GM21367 (cell line): ENCODE results near the gene BAZ1B.
A peak's percentile ranks its signal among the peaks of the same experiment; 100 is the strongest.
"Not testable (repeated sequence)": the region's sequence is repeated elsewhere in the genome, so short reads cannot be mapped to it uniquely, and the experiment has no call there.

Experiments
- ATAC-seq: cut with Tn5 transposase; IDR thresholded peaks from one replicate; pipeline ENCODE4 v1.9.1; 2021; ENCODE audit not compliant: unreplicated experiment

The BAZ1B gene, protein sequence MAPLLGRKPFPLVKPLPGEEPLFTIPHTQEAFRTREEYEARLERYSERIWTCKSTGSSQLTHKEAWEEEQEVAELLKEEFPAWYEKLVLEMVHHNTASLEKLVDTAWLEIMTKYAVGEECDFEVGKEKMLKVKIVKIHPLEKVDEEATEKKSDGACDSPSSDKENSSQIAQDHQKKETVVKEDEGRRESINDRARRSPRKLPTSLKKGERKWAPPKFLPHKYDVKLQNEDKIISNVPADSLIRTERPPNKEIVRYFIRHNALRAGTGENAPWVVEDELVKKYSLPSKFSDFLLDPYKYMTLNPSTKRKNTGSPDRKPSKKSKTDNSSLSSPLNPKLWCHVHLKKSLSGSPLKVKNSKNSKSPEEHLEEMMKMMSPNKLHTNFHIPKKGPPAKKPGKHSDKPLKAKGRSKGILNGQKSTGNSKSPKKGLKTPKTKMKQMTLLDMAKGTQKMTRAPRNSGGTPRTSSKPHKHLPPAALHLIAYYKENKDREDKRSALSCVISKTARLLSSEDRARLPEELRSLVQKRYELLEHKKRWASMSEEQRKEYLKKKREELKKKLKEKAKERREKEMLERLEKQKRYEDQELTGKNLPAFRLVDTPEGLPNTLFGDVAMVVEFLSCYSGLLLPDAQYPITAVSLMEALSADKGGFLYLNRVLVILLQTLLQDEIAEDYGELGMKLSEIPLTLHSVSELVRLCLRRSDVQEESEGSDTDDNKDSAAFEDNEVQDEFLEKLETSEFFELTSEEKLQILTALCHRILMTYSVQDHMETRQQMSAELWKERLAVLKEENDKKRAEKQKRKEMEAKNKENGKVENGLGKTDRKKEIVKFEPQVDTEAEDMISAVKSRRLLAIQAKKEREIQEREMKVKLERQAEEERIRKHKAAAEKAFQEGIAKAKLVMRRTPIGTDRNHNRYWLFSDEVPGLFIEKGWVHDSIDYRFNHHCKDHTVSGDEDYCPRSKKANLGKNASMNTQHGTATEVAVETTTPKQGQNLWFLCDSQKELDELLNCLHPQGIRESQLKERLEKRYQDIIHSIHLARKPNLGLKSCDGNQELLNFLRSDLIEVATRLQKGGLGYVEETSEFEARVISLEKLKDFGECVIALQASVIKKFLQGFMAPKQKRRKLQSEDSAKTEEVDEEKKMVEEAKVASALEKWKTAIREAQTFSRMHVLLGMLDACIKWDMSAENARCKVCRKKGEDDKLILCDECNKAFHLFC (N-terminal part only)

DNA sequence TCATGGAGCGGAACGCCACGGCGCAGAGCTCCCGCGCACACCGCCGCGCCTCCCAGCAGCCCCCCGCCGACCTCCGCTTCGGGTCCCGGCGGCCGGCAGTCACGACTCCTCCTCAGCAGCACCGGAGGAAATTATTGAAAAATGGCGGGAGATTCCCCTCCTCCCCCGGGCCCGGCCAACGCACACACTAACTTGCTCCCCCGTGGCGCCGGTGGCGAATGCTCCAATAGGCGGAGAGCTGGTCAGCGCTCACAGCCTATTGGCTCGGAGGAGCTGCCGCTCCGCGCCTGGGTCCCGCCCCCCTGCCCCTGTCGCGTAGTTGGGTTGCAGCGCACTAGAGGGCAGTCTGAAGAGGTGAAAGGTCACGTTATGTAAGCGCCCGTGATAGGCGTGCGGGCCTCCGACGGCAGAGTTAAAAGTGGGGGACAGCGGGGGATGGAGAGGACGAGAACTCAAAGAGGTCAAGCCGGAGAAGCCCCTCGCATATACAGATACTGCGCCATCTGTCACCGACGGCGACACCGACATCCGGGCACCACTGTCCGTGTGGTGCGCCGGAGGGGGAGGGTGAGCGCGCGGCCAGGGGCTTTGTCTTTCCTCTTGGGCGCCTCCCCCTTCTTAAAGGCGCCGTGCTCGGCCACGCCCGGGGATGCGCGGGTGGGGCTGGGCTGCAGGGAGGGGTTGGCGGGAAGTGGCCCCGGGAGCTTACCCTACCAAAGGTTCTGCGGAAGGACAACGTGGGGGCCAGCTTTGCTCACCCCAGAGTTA, at the start of gene BAZ1B:
Gene BAZ1B, minus strand, starts transcription at position 189 of the 768 bp plus-strand sequence. CDS start 360 bp downstream, outside the sequence.
- ATAC-seq: peak; percentile 70

DNA sequence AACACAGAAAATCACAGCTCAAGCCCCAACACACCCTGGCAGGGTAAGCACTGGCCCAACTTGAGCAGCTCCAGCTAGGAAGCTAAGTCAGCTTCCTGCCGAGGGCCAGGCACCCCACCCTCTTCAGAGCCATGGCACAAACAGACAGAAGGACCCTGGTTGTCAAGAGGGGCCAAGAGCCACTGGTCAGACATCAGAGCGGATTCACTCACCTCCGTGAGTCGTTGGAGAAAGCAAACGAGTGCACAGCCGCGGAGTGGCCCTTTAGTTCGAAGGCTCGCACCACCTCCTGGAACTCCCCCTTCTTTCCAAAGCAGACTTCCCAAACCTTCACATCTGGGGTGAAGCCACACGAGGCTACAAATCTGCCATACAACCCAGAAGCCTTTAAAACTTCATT, 48.9 kb upstream of the BAZ1B start:
- no peak for ATAC-seq

DNA sequence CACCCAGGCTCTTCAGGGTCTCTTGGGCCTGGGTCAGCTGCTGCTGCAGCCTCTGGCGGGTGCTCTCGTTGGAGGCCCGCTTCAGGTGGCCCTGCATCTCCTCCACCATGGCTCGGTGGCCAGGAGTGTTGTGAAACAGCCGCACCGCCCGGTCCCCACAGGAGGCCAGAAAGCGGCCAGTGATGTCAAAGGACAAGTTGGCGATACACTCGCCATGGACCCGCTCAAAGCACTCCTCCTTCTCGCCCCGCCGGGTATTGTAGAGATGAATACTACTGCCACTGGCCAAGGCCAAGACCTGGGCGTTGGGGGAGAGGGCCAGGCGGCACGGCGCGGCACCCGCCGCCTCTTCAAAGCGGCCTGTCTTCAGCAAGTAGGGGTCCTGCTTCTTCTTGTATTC, 48.4 kb upstream of the BAZ1B start:
- no peak for ATAC-seq

- no peak for ATAC-seq
Observed at GRCh38 chr7:73569042-73569608, 47.0 kb upstream of the BAZ1B start.

DNA sequence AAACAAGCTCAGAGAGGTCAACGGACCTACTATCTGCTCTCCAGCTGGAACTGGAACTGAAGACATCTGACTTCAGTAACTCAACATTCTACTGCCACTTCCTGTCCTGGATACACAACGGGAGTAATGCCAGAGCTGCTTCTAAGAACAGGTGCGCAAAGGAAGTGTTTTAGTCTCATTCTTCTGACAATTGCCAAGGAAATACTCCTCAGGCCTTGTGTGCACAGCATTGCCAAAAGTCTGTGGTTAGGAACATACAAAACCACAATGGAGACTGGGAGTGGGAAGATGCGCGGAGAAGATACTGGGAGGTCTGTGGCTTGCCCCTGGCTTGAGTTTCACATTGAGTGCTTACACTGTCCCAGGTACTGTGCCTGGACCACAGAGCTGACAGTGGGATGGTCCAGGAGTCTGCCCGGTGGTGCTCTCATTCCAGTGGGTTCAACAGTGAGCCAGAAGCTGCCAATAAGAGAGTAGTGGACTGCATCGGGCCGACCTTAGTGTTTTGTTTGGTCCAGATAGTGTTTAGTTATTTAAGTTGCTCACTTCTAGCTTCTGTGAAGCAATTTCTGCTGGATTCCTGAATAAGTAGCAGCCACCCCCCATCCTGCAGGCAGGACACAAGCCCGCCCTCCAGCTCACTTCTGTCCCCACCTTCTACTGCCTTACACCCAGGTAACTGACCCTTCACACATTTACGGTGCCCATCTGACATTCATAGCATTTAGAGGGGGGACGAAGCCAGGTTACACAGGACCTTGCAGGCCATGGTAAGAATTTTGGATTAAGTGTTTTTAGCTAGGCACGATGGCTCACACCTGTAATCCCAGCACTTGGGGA, 46.0 kb upstream of the BAZ1B start:
- ATAC-seq: no peak

DNA sequence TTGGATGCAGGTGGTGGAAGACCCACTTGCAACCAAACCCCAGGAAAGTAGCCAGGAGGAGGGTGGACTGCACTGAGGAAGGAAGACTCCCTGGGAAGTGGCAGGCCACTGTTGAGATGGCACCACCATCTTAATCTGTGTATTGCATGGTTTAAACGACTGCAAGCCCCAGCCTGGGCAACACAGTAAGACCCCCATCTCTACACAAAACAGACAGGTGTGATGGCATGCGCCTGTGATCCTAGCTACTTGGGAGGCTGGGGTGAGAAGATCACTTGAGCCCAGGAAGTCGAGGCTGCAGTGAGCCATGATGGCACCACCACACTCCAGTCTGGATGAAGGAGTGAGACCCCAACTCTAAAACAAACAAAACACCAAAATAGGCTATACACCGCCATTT, 45.0 kb upstream of the BAZ1B start:
- no peak for ATAC-seq

DNA sequence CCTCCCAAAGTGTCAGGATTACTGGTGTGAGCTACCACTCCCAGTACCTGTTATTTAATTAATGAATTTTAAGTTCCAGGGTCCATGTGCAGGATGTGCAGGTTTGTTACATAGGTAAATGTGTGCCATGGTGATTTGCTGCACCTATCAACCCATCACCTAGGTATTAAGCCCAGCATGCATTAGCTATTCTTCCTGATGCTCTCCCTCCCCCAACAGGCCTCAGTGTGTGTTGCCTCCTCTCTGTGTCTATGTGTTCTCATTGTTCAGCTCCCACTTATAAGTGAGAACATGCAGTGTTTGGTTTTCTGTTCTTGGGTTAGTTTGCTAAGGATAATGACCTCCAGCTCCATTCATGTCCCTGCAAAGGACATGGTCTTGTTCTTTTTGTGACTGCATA, 44.3 kb upstream of the BAZ1B start:
- not testable (repeated sequence) for ATAC-seq

DNA sequence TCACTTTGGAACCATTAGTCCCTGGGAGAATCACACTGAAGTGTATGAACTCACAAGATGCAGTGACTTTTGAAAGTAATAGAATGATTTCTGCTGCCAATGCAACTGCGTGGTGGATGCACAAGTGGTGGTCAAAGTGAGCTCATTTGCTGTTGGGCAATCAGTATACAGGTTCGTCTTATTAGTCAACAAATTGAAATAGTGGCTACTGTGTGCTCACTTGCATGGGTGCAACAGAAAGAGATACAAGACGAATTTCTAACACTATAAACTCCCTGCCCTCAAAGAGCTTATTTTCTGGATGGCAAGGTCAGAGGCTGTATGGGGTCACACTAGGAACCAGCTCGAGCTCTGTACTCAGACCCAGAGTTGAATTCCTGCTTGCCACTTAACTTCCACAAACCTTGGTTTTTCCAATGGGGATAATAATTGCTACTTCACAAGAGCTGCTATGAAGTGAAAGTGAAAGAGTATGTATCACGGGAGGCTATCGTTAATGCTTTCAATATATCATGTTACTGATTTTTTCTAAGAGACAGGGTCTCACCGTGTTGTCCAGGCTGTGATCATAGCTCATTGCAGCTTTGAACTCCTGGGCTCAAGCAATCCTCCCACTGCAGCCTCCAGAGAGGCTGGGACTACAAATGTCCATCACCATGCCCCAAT, 43.7 kb upstream of the BAZ1B start:
- no peak for ATAC-seq

- no peak for ATAC-seq
Observed at GRCh38 chr7:73560109-73560835, 38.2 kb upstream of the BAZ1B start.

GRCh38 chr7:73557397-73558257, 35.5 kb upstream of the BAZ1B start, which contains the start of gene BCL7B:
Gene BCL7B (minus strand): TSS chr7:73557690. CDS start chr7:73557578, 112 bp downstream.
- peak; percentile 26 for ATAC-seq

GRCh38 chr7:73557108-73557396, 35.0 kb upstream of the BAZ1B start:
- ATAC-seq: peak; percentile 78

GRCh38 chr7:73556208-73557107, 34.4 kb upstream of the BAZ1B start:
- no peak for ATAC-seq

GRCh38 chr7:73555411-73555982, 33.4 kb upstream of the BAZ1B start:
- no peak for ATAC-seq

- not testable (repeated sequence) for ATAC-seq
Observed at GRCh38 chr7:73550093-73550492, 28.0 kb upstream of the BAZ1B start.

- no peak for ATAC-seq
Observed at GRCh38 chr7:73549176-73549575, 27.1 kb upstream of the BAZ1B start.

DNA sequence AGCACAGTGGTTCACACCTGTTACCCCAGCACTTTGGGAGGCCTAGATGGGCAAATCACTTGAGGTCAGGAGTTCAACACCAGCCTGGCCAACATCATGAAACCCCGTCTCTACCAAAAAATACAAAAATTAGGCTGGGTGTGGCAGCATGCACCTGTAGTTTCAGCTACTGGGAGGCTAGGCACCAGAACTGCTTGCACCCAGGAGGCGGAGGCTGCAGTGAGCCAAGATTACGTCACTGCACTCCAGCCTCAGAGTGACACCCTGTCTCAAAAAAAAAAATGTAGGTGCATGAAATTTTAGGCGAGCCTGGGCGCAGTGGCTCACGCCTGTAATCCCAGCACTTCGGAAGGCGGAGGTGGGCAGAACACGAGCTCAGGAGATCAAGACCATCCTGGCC, 25.7 kb upstream of the BAZ1B start:
- no peak for ATAC-seq
